C1 segment of cervical spinal cord (tissue), 14 donors: ENCODE measurements around the gene ZNF154.
A peak's percentile ranks its signal among the peaks of the same experiment; 100 is the strongest.

ENCODE experiments used
- DNase-seq, 14 donors: peaks; one replicate each; lab custom pipeline; 2025; lab: John Stamatoyannopoulos, UW

ZNF154 gene

GRCh38 chr19:57708641-57709361, at the start of gene ZNF154:
Gene ZNF154, minus strand, starts transcription at chr19:57709204. Its CDS starts 233 bp downstream, at chr19:57708971.
- DNase-seq: peak in 10 of 14 donors; percentile 4 to 79 (median 38)

- DNase-seq: no peak
These were observed 48.9 kb upstream of the ZNF154 start for GRCh38 chr19:57757941-57758340.

- no peak for DNase-seq
These were observed 46.0 kb upstream of the ZNF154 start for GRCh38 chr19:57755031-57755430.

GRCh38 chr19:57754091-57754673, 45.2 kb upstream of the ZNF154 start:
- no peak for DNase-seq

GRCh38 chr19:57748029-57748428, 39.0 kb upstream of the ZNF154 start:
- DNase-seq: no peak

GRCh38 chr19:57747472-57747807, 38.4 kb upstream of the ZNF154 start:
- DNase-seq: no peak

- DNase-seq: peak; percentile 4 to 86 (median 78)
These were observed 37.8 kb upstream of the ZNF154 start, which contains the start of gene ZNF776 for GRCh38 chr19:57746580-57747471. Gene ZNF776, plus strand, starts transcription at chr19:57746815. Its CDS starts 244 bp downstream, at chr19:57747059.

- peak in 1 of 14 donors; percentile 0 for DNase-seq
These were observed 29.8 kb upstream of the ZNF154 start for GRCh38 chr19:57738770-57739169.

GRCh38 chr19:57738320-57738719, 29.3 kb upstream of the ZNF154 start:
- DNase-seq: peak in 6 of 14 donors; percentile 0 to 51 (median 6)

GRCh38 chr19:57720878-57721277, 11.9 kb upstream of the ZNF154 start:
- no peak for DNase-seq

- peak in 1 of 14 donors; percentile 71 for DNase-seq
These were observed 11.0 kb upstream of the ZNF154 start for GRCh38 chr19:57719901-57720519.

- peak in 1 of 14 donors; percentile 92 for DNase-seq
These were observed 10.4 kb upstream of the ZNF154 start for GRCh38 chr19:57719424-57719823.

- DNase-seq: no peak
These were observed 3.2 kb upstream of the ZNF154 start for GRCh38 chr19:57712222-57712621.

- no peak for DNase-seq
These were observed 612 bp upstream of the ZNF154 start for GRCh38 chr19:57709616-57710015.

- DNase-seq: no peak
These were observed 2.7 kb downstream of the ZNF154 start for GRCh38 chr19:57706346-57706745.

GRCh38 chr19:57701625-57702024, 7.4 kb downstream of the ZNF154 start:
- no peak for DNase-seq

GRCh38 chr19:57689750-57690149, 19.3 kb downstream of the ZNF154 start:
- no peak for DNase-seq

- no peak for DNase-seq
These were observed 20.8 kb downstream of the ZNF154 start for GRCh38 chr19:57688011-57688763.

GRCh38 chr19:57687363-57688010, 21.5 kb downstream of the ZNF154 start:
- no peak for DNase-seq

- no peak for DNase-seq
These were observed 22.3 kb downstream of the ZNF154 start for GRCh38 chr19:57686727-57687126.
